GM10248 (cell line): ENCODE data around the gene FBXL13.

ENCODE experiments used
- CTCF ChIA-PET: fragments of 300-600 bp; sonication (Branson Sonifier 250); formaldehyde crosslinking; extraction: SDS; loops from one replicate; lab custom pipeline; 2021; ENCODE audit warnings: antibody characterized with exemption; lab: Yijun Ruan, JAX
- POLR2A ChIA-PET: fragments of 350-650 bp; sonication (Branson Sonifier 250); formaldehyde crosslinking; extraction: SDS; loops from one replicate; lab custom pipeline; 2020; ENCODE audit warnings: antibody characterized with exemption; lab: Yijun Ruan, JAX
- DNase-seq: peaks from one replicate; pipeline ENCODE4 v3.0.0; 2012; ENCODE audit errors: extremely low spot score
- CTCF ChIP-seq: IDR thresholded peaks from 2 replicates; pipeline ENCODE4 v1.5.1; 2012; ENCODE audit warnings: mild to moderate bottlenecking, low read depth; ENCODE audit errors: extremely low read depth, missing control alignments, control extremely low read depth

The FBXL13 gene

GRCh38 chr7:102832674-102833073, 241.9 kb downstream of the FBXL13 start:
- ChIA-PET CTCF (interaction anchor here (1.8 kb wide), 1 partner anchor 17 kb away, joined by 5 read pairs; no protein-coding TSS in a partner anchor), POLR2A (no interaction called here)
- DNase-seq: no peak
- TF ChIP-seq CTCF: no peak

- ChIA-PET POLR2A (no interaction called here), CTCF (no interaction called here)
- DNase-seq: no peak
- no peak for TF ChIP-seq CTCF
Observed at GRCh38 chr7:102830197-102830596, 244.4 kb downstream of the FBXL13 start.

- DNase-seq: no peak
- TF ChIP-seq CTCF: no peak
- ChIA-PET POLR2A (no interaction called here), CTCF (interaction anchor here (1.3 kb wide), 1 partner anchor 10 kb away, joined by 5 read pairs; no protein-coding TSS in a partner anchor)
Observed at GRCh38 chr7:102829075-102829474, 245.5 kb downstream of the FBXL13 start.

GRCh38 chr7:102828286-102828685, 246.3 kb downstream of the FBXL13 start:
- TF ChIP-seq CTCF: no peak
- no peak for DNase-seq
- CTCF ChIA-PET: interaction anchor here (1.3 kb wide), 1 partner anchor 9 kb away, joined by 5 read pairs; no protein-coding TSS in a partner anchor
- POLR2A ChIA-PET: no interaction called here

- POLR2A ChIA-PET: no interaction called here
Observed at GRCh38 chr7:102823390-102824119, 251.0 kb downstream of the FBXL13 start.

More at GRCh38 chr7:102823390-102824119, 251.0 kb downstream of the FBXL13 start:
- CTCF ChIA-PET: interaction anchor here (1.6 kb wide), 1 partner anchor 12 kb away, joined by 4 read pairs; no protein-coding TSS in a partner anchor
- no peak for TF ChIP-seq CTCF
- DNase-seq: no peak
